CD4-positive, alpha-beta memory T cell (primary cell): ENCODE data around the gene MRAP. TPM values are rescaled to one million over a fixed set of nuclear protein-coding genes. Genes with fewer than 3 reads are reported as not detected.
"Not testable (repeated sequence)": the region's sequence is repeated elsewhere in the genome, so short reads cannot be mapped to it uniquely, and the experiment has no call there.

ENCODE experiments used
- CTCF ChIA-PET: fragments of 350-600 bp; sonication (Branson Sonifier 250); formaldehyde crosslinking; loops from one replicate; lab custom pipeline; 2021; ENCODE audit warnings: inconsistent platforms; ENCODE audit not compliant: partially characterized antibody; lab: Charles Lee
- POLR2A ChIA-PET: fragments of 350-600 bp; sonication (Branson Sonifier 250); formaldehyde crosslinking; loops from one replicate; lab custom pipeline; 2021; ENCODE audit not compliant: partially characterized antibody; lab: Charles Lee
- DNase-seq, 5 donors: peaks; one replicate each; pipeline versions ENCODE4 v3.0.0 to v3.0.0-alpha.2; 2020 to 2022; ENCODE audit warnings: mixed read lengths in 1 of 5
- H3K27ac ChIP-seq: one replicate; pipeline ENCODE4 v1.7.0; 2013; ENCODE audit warnings: low read depth, low read length
- H3K27me3 ChIP-seq: 2 replicates; pipeline ENCODE4 v1.7.0; 2013; ENCODE audit warnings: mild to moderate bottlenecking, low read length, moderate library complexity; ENCODE audit not compliant: insufficient read depth
- H3K36me3 ChIP-seq: 2 replicates; pipeline ENCODE4 v1.7.0; 2013; ENCODE audit warnings: mild to moderate bottlenecking, low read length, moderate library complexity; ENCODE audit not compliant: insufficient read depth
- H3K4me1 ChIP-seq: 2 replicates; pipeline ENCODE4 v1.7.0; 2013; ENCODE audit warnings: mild to moderate bottlenecking, low read length, moderate library complexity; ENCODE audit not compliant: insufficient read depth
- H3K4me3 ChIP-seq, 2 donors: one replicate each; pipeline ENCODE4 v1.7.0; 2013; ENCODE audit warnings: low read length in 2 of 2, mild to moderate bottlenecking in 1 of 2
- H3K9me3 ChIP-seq, 2 donors: one replicate each; pipeline ENCODE4 v1.7.0; 2013; ENCODE audit warnings: low read length in 2 of 2, control low read depth in 1 of 2; ENCODE audit not compliant: control insufficient read depth in 1 of 2
- H3K27ac Mint-ChIP-seq, 7 donors: one replicate each; pipeline ENCODE4 v1.8.0; 2020 to 2021; ENCODE audit warnings: mixed read lengths in 7 of 7, mild to moderate bottlenecking in 6 of 7, inconsistent platforms in 3 of 7, moderate library complexity in 3 of 7
- H3K27me3 Mint-ChIP-seq, 2 donors: one replicate each; pipeline ENCODE4 v1.8.0; 2020 to 2021; ENCODE audit warnings: mixed read lengths in 2 of 2
- H3K36me3 Mint-ChIP-seq, 2 donors: one replicate each; pipeline ENCODE4 v1.8.0; 2020 to 2021; ENCODE audit warnings: mixed read lengths in 2 of 2, inconsistent platforms in 1 of 2, mild to moderate bottlenecking in 1 of 2
- H3K4me1 Mint-ChIP-seq, 4 donors: one replicate each; pipeline ENCODE4 v1.8.0; 2020 to 2021; ENCODE audit warnings: mixed read lengths in 4 of 4, mild to moderate bottlenecking in 1 of 4
- H3K4me3 Mint-ChIP-seq, 8 donors: one replicate each; pipeline ENCODE4 v1.8.0; 2020 to 2021; ENCODE audit warnings: mixed read lengths in 8 of 8, mild to moderate bottlenecking in 7 of 8, moderate library complexity in 6 of 8, inconsistent platforms in 3 of 8
- H3K9me3 Mint-ChIP-seq, 8 donors: one replicate each; pipeline ENCODE4 v1.8.0; 2020 to 2021; ENCODE audit warnings: mixed read lengths in 8 of 8, mild to moderate bottlenecking in 5 of 8, inconsistent platforms in 3 of 8, moderate library complexity in 1 of 8
- intact Hi-C: fragments of 100-400 bp; cut with micrococcal nuclease; formaldehyde crosslinking; loops from one replicate; pipeline ENCODE4 v1.15.1; 2023
- polyA plus RNA-seq, 2 donors: library from polyadenylated mRNA; unstranded; fragments of 300-500 nt; fragmentation: Illumina TruSeq; gene quantifications; one replicate each; pipeline ENCODE4 v1.2.3, GENCODE V29; 2021
- total RNA-seq, 2 experiments: library from RNA; stranded (reverse); gene quantifications; one replicate each; pipeline ENCODE4 v1.2.3, GENCODE V29; 2021

Gene MRAP
- total and polyA plus RNA-seq, 4 experiments from 2014 or later = not detected

DNA sequence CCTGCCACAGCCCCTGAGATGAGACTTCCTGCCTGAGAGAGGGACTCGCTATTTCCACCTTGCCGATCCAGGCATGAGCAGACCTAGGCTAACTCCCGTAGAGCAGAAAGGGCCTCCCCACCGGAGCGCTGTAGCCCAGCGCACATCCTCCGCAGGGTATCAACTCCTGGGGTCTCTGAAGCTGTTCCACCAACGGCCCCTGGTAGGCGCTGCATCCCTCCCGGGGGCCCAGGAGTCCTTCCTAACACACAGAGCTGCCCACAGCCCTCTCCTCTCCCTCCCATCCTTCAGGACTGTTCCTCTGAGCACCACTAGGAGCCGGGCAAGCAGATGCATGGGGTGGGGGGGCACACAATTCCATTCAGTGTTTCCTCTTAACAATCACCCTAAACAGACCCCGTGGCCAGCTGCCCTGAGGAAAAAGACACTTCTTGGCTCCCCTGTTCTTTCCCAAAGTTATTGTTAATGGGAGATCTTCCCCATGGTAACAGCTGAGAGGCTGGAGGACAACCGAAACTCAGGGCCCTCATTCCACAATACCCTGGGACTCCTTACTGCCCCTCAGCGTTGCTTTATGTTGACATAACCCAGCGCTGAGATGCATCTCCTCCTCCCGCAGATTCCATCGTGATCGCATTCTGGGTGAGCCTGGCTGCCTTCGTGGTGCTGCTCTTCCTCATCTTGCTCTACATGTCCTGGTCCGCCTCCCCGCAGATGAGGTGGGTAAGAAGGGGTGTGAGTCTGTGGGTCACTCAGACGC lies 7.5 kb downstream of the MRAP start:
- Mint-ChIP-seq H3K27me3 (no peaks in the 10 kb centered on the region), H3K4me1 (no peaks in the 10 kb centered on the region), H3K27ac (peak overlapping the region in 1 of 7 donors; percentile 29), H3K4me3 (no peak overlapping the region), H3K36me3 (peaks cover 4 to 8% of the 10 kb centered on the region in 2 donors), H3K9me3 (no peaks in the 10 kb centered on the region)
- H3K36me3 ChIP-seq = no peaks in the 10 kb centered on the region
- ChIA-PET CTCF (no interaction called here), POLR2A (no interaction called here)
- intact Hi-C loops = no loop called here
- no peaks in the 10 kb centered on the region for H3K27me3 ChIP-seq
- H3K4me3 ChIP-seq = no peak overlapping the region
- H3K9me3 ChIP-seq = no peaks in the 10 kb centered on the region
- no peak overlapping the region for H3K27ac ChIP-seq
- no peak for DNase-seq
- H3K4me1 ChIP-seq = no peaks in the 10 kb centered on the region

DNA sequence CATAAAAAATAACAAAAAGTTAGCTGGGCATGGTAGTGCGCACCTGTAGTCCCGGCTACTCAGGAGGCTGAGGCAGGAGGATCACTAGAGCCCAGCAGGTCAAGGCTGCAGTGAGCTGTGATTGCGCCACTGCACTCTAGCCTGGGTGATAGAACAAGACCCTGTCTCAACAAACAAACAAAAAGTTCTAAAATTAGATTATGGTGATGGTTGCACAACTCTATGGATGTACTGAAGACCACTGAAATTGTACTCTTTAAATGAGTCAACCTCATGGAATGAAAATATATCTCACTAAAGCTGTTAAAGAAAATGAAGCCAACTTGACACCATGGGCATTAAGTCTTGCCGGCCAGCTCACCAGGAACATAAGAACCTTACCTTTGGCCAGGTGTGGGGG lies 9.1 kb downstream of the MRAP start:
- Mint-ChIP-seq H3K4me1 (no peaks in the 10 kb centered on the region), H3K4me3 (no peak overlapping the region), H3K36me3 (peaks cover 4 to 15% of the 10 kb centered on the region in 2 donors), H3K27me3 (no peaks in the 10 kb centered on the region), H3K9me3 (no peaks in the 10 kb centered on the region), H3K27ac (no peak overlapping the region)
- no peaks in the 10 kb centered on the region for H3K9me3 ChIP-seq
- ChIA-PET POLR2A (no interaction called here), CTCF (no interaction called here)
- H3K4me3 ChIP-seq = no peak overlapping the region
- no peaks in the 10 kb centered on the region for H3K27me3 ChIP-seq
- intact Hi-C loops = no loop called here
- no peaks in the 10 kb centered on the region for H3K36me3 ChIP-seq
- H3K4me1 ChIP-seq = no peaks in the 10 kb centered on the region
- H3K27ac ChIP-seq = no peak overlapping the region
- no peak for DNase-seq

- no peaks in the 10 kb centered on the region for H3K27me3 Mint-ChIP-seq
- Histone ChIP-seq H3K36me3 (no peaks in the 10 kb centered on the region), H3K4me3 (no peak overlapping the region), H3K9me3 (no peaks in the 10 kb centered on the region), H3K27ac (no peak overlapping the region), H3K4me1 (no peaks in the 10 kb centered on the region), H3K27me3 (no peaks in the 10 kb centered on the region)
- DNase-seq = no peak
- no peaks in the 10 kb centered on the region for H3K9me3 Mint-ChIP-seq
- H3K4me3 Mint-ChIP-seq = no peak overlapping the region
- H3K36me3 Mint-ChIP-seq = peaks cover 12 to 23% of the 10 kb centered on the region in 2 donors
- no peaks in the 10 kb centered on the region for H3K4me1 Mint-ChIP-seq
- peak overlapping the region in 1 of 7 donors; percentile 2 for H3K27ac Mint-ChIP-seq
- ChIA-PET POLR2A (interaction anchor here (0.6 kb wide), 1 partner anchor 30 kb away, joined by 3 read pairs; no protein-coding TSS in a partner anchor), CTCF (no interaction called here)
- intact Hi-C loops = no loop called here
These were observed 10.0 kb downstream of the MRAP start for GRCh38 chr21:32308696-32309095.

GRCh38 chr21:32309906-32310460 lies 11.3 kb downstream of the MRAP start:
- H3K4me3 ChIP-seq = no peak overlapping the region
- ChIA-PET POLR2A (no interaction called here), CTCF (no interaction called here)
- H3K4me3 Mint-ChIP-seq = no peak overlapping the region
- intact Hi-C loops = no loop called here
- H3K9me3 ChIP-seq = no peaks in the 10 kb centered on the region
- H3K36me3 Mint-ChIP-seq = peaks cover 14 to 34% of the 10 kb centered on the region in 2 donors
- no peak overlapping the region for H3K27ac ChIP-seq
- no peaks in the 10 kb centered on the region for H3K9me3 Mint-ChIP-seq
- no peak overlapping the region for H3K27ac Mint-ChIP-seq
- H3K4me1 ChIP-seq = no peaks in the 10 kb centered on the region
- H3K36me3 ChIP-seq = peaks cover 7% of the 10 kb centered on the region
- no peaks in the 10 kb centered on the region for H3K4me1 Mint-ChIP-seq
- no peaks in the 10 kb centered on the region for H3K27me3 ChIP-seq
- H3K27me3 Mint-ChIP-seq = no peaks in the 10 kb centered on the region
- DNase-seq = no peak

- H3K4me1 ChIP-seq, H3K9me3 ChIP-seq, CTCF ChIA-PET, H3K4me3 ChIP-seq, H3K27me3 ChIP-seq, intact Hi-C loops, H3K27ac ChIP-seq, H3K9me3 Mint-ChIP-seq, DNase-seq, H3K27me3 Mint-ChIP-seq, POLR2A ChIA-PET, H3K4me3 Mint-ChIP-seq, H3K4me1 Mint-ChIP-seq: not testable (repeated sequence)
- H3K36me3 ChIP-seq = peaks cover 12% of the 10 kb centered on the region
- Mint-ChIP-seq H3K27ac (peak overlapping the region in 1 of 7 donors; percentile 61), H3K36me3 (peaks cover 14 to 39% of the 10 kb centered on the region in 2 donors)
These were observed 12.3 kb downstream of the MRAP start for GRCh38 chr21:32310976-32311375.

DNA sequence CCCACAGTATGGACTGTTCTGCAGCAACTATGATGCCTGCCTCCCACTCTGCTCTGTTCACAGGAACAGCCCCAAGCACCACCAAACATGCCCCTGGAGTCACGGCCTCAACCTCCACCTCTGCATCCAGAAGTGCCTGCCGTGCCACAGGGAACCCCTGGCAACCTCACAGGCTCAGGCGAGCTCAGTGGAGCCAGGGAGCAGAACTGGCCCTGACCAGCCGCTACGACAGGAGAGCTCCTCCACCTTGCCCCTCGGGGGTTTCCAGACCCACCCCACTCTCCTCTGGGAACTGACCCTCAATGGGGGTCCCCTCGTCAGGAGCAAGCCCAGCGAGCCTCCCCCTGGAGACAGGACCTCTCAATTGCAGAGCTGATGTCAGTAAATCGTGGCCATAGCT lies 13.0 kb downstream of the MRAP start:
- no peaks in the 10 kb centered on the region for H3K4me1 ChIP-seq
- ChIA-PET POLR2A (no interaction called here), CTCF (no interaction called here)
- no peak overlapping the region for H3K27ac Mint-ChIP-seq
- DNase-seq = no peak
- no peak overlapping the region for H3K27ac ChIP-seq
- H3K36me3 Mint-ChIP-seq = peaks cover 14 to 42% of the 10 kb centered on the region in 2 donors
- no peak overlapping the region for H3K4me3 Mint-ChIP-seq
- H3K4me1 Mint-ChIP-seq = no peaks in the 10 kb centered on the region
- no peaks in the 10 kb centered on the region for H3K9me3 ChIP-seq
- H3K27me3 ChIP-seq = no peaks in the 10 kb centered on the region
- no peak overlapping the region for H3K4me3 ChIP-seq
- H3K36me3 ChIP-seq = peaks cover 18% of the 10 kb centered on the region
- H3K9me3 Mint-ChIP-seq = no peaks in the 10 kb centered on the region
- no peaks in the 10 kb centered on the region for H3K27me3 Mint-ChIP-seq
- intact Hi-C loops = no loop called here

DNA sequence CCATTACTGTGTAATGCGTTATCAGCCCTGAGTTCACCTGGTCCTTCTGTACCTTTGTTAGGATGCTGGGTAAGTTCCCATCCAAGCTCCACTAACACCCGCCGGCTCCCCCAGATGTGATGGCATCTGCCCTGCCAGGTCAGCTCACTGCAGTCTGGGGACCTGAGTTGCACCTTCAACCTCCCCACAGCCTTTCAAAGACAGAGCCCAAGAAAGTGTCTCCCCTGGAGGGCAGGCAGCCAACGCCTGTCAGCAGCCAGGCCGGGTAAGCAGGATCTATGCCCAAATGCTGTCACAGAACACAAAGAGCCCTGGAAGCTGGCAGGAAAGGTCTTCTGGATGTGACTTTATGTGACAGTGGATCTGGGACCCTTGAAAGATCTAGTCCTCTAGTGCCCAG lies 13.7 kb downstream of the MRAP start:
- Mint-ChIP-seq H3K27me3 (no peaks in the 10 kb centered on the region), H3K4me1 (no peaks in the 10 kb centered on the region), H3K36me3 (peaks cover 18 to 46% of the 10 kb centered on the region in 2 donors), H3K27ac (peak overlapping the region in 1 of 7 donors; percentile 74), H3K9me3 (no peaks in the 10 kb centered on the region), H3K4me3 (no peak overlapping the region)
- Histone ChIP-seq H3K27me3 (no peaks in the 10 kb centered on the region), H3K9me3 (no peaks in the 10 kb centered on the region), H3K4me1 (no peaks in the 10 kb centered on the region), H3K4me3 (no peak overlapping the region), H3K27ac (no peak overlapping the region), H3K36me3 (peaks cover 26% of the 10 kb centered on the region)
- ChIA-PET CTCF (no interaction called here), POLR2A (no interaction called here)
- intact Hi-C loops = no loop called here
- no peak for DNase-seq
